ENCODE data around the gene SOX2. TPM values are rescaled to one million over a fixed set of nuclear protein-coding genes. Genes with fewer than 3 reads are reported as not detected.
A peak's percentile ranks its signal among the peaks of the same experiment; 100 is the strongest.

SOX2 gene
- total RNA-seq, 1 donor from 2014 or later, result 70.4 TPM

- H3K9me3 Mint-ChIP-seq, result no peaks in the 10 kb centered on the region
- no peak overlapping the region for H3K27ac Mint-ChIP-seq
- H3K4me1 Mint-ChIP-seq (ENCODE audit: unreplicated experiment), result peaks cover 44% of the 10 kb centered on the region
- no peak for TF ChIP-seq CTCF (conservative IDR thresholded peaks at IDR 0.05)
- peaks cover 12% of the 10 kb centered on the region for H3K36me3 Mint-ChIP-seq
- peak overlapping the region; percentile 77 for H3K4me3 Mint-ChIP-seq
- no peak for DNase-seq (ENCODE audit: extremely low spot score, unreplicated experiment)
- H3K27me3 Mint-ChIP-seq, result peaks cover 99% of the 10 kb centered on the region
Observed at GRCh38 chr3:181725830-181726229, 14.1 kb downstream of the SOX2 start.

- Mint-ChIP-seq H3K36me3 (peaks cover 12% of the 10 kb centered on the region), H3K4me1 (ENCODE audit: unreplicated experiment) (peaks cover 36% of the 10 kb centered on the region), H3K27me3 (peaks cover 97% of the 10 kb centered on the region), H3K27ac (peak overlapping the region; percentile 81), H3K9me3 (no peaks in the 10 kb centered on the region), H3K4me3 (peak overlapping the region; percentile 88)
- TF ChIP-seq CTCF (conservative IDR thresholded peaks at IDR 0.05), result peak; percentile 56
- no peak for DNase-seq (ENCODE audit: extremely low spot score, unreplicated experiment)
Observed at GRCh38 chr3:181726351-181727330, 14.9 kb downstream of the SOX2 start.

GRCh38 chr3:181727341-181728032, 15.8 kb downstream of the SOX2 start:
- TF ChIP-seq CTCF (conservative IDR thresholded peaks at IDR 0.05), result no peak
- no peak for DNase-seq (ENCODE audit: extremely low spot score, unreplicated experiment)
- Mint-ChIP-seq H3K9me3 (no peaks in the 10 kb centered on the region), H3K4me1 (ENCODE audit: unreplicated experiment) (peaks cover 31% of the 10 kb centered on the region), H3K27ac (peak overlapping the region; percentile 81), H3K4me3 (peak overlapping the region; percentile 88), H3K36me3 (peaks cover 12% of the 10 kb centered on the region), H3K27me3 (peaks cover 88% of the 10 kb centered on the region)

GRCh38 chr3:181728470-181729340, 17.0 kb downstream of the SOX2 start:
- no peaks in the 10 kb centered on the region for H3K9me3 Mint-ChIP-seq
- H3K27me3 Mint-ChIP-seq, result peaks cover 80% of the 10 kb centered on the region
- peak overlapping the region; percentile 58 for H3K4me3 Mint-ChIP-seq
- no peak for TF ChIP-seq CTCF (conservative IDR thresholded peaks at IDR 0.05)
- H3K4me1 Mint-ChIP-seq (ENCODE audit: unreplicated experiment), result peaks cover 30% of the 10 kb centered on the region
- H3K27ac Mint-ChIP-seq, result peak overlapping the region; percentile 6
- DNase-seq (ENCODE audit: extremely low spot score, unreplicated experiment), result no peak
- peaks cover 8% of the 10 kb centered on the region for H3K36me3 Mint-ChIP-seq

GRCh38 chr3:181729341-181729869, 17.7 kb downstream of the SOX2 start:
- H3K4me3 Mint-ChIP-seq, result peak overlapping the region; percentile 58
- TF ChIP-seq CTCF (conservative IDR thresholded peaks at IDR 0.05), result no peak
- H3K27me3 Mint-ChIP-seq, result peaks cover 75% of the 10 kb centered on the region
- peaks cover 2% of the 10 kb centered on the region for H3K36me3 Mint-ChIP-seq
- DNase-seq (ENCODE audit: extremely low spot score, unreplicated experiment), result no peak
- H3K4me1 Mint-ChIP-seq (ENCODE audit: unreplicated experiment), result peaks cover 30% of the 10 kb centered on the region
- peak overlapping the region; percentile 6 for H3K27ac Mint-ChIP-seq
- H3K9me3 Mint-ChIP-seq, result no peaks in the 10 kb centered on the region
